K562 (cell line): ENCODE data around the gene PITPNM3. TPM values are rescaled to one million over a fixed set of nuclear protein-coding genes. Genes with fewer than 3 reads are reported as not detected.
A peak's percentile ranks its signal among the peaks of the same experiment; 100 is the strongest.

Source experiments
- ATAC-seq: fragments of 200-7000 bp; cut with Tn5 transposase; 3 replicates; pipeline ENCODE4 v1.9.1; 2020; ENCODE audit warnings: moderate library complexity
- BruUV-seq: library from RNA; stranded (reverse); fragments of 400-500 nt; replicated peaks from 2 replicates; lab custom pipeline; 2021; lab: Mats Ljungman, UMichigan
- CTCF ChIA-PET: fragments of 300-600 bp; formaldehyde crosslinking; extraction: SDS; loops from one replicate; lab custom pipeline; 2021; ENCODE audit warnings: low intra/inter-chr PET ratio; lab: Yijun Ruan, JAX
- POLR2A ChIA-PET: fragments of 300-600, 350-650 bp; sonication (Branson Sonifier 250); formaldehyde crosslinking; extraction: SDS; loops from one replicate; lab custom pipeline; 2021; ENCODE audit warnings: antibody characterized with exemption, inconsistent platforms; lab: Yijun Ruan, JAX
- DNase-seq, 4 experiments: peaks; one replicate each; pipeline versions ENCODE4 v3.0.0 to v3.0.0-alpha.2; 2011 to 2018; ENCODE audit warnings: low spot score in 3 of 4, mixed read lengths in 3 of 4; ENCODE audit errors: extremely low read depth in 1 of 4
- FAIRE-seq: peaks from 2 replicates; lab custom pipeline; 2011; peaks lifted over from hg19 to GRCh38; lab: Jason Lieb, UNC
- H2AFZ ChIP-seq: 2 replicates; pipeline ENCODE4 v1.6.0; 2011; ENCODE audit warnings: low read depth, low read length, control low read depth, inconsistent platforms
- H3K27ac ChIP-seq: fragments of 200-600 bp; 3 replicates; pipeline ENCODE4 v1.8.0; 2011; ENCODE audit warnings: low read depth, mild to moderate bottlenecking, control low read depth, inconsistent platforms, low read length, moderate library complexity, mixed read lengths; ENCODE audit errors: extremely low read depth
- H3K27me3 ChIP-seq, 2 experiments: fragments of 300-600 bp in 1 of 2; 2 replicates in 1 of 2; 3 replicates in 1 of 2; pipeline versions ENCODE4 v1.6.0 to v1.8.0; 2011; ENCODE audit warnings: inconsistent platforms in 2 of 2, low read length in 2 of 2, mild to moderate bottlenecking in 1 of 2, mixed read lengths in 1 of 2, moderate library complexity in 1 of 2; ENCODE audit not compliant: control insufficient read depth in 2 of 2, insufficient read depth in 2 of 2
- H3K36me3 ChIP-seq: fragments of 300-600 bp; 3 replicates; pipeline ENCODE4 v1.8.0; 2011; ENCODE audit warnings: mild to moderate bottlenecking, low read length, inconsistent platforms; ENCODE audit not compliant: control insufficient read depth, insufficient read depth
- H3K4me1 ChIP-seq, 2 experiments: fragments of 200-600 bp in 1 of 2; replicated peaks in 1 of 2; 2 replicates in 1 of 2; 3 replicates in 1 of 2; pipeline versions ENCODE4 v1.5.1 to v1.8.0; 2011; ENCODE audit warnings: inconsistent platforms in 2 of 2, low read length in 2 of 2, mild to moderate bottlenecking in 1 of 2, mixed read lengths in 1 of 2, moderate library complexity in 1 of 2; ENCODE audit not compliant: control insufficient read depth in 2 of 2, insufficient read depth in 2 of 2
- H3K4me2 ChIP-seq: 2 replicates; pipeline ENCODE4 v1.6.1; 2011; ENCODE audit warnings: low read length, control low read depth, inconsistent platforms, mixed read lengths; ENCODE audit not compliant: insufficient read depth
- H3K4me3 ChIP-seq: fragments of 200-600 bp; sonication (generic), shearing (Covaris generic); 2 replicates; pipeline ENCODE4 v1.5.1; 2016; ENCODE audit warnings: control low read depth, inconsistent platforms
- H3K79me2 ChIP-seq: fragments of 200-600 bp; 3 replicates; pipeline ENCODE4 v1.8.0; 2011; ENCODE audit warnings: low read length, inconsistent platforms; ENCODE audit not compliant: control insufficient read depth, insufficient read depth
- H3K9ac ChIP-seq, 2 experiments: 2 replicates each; pipeline versions ENCODE4 v1.6.0 to v1.6.1; 2011; ENCODE audit warnings: low read depth in 2 of 2, low read length in 2 of 2, control low read depth in 1 of 2, inconsistent platforms in 1 of 2, mild to moderate bottlenecking in 1 of 2, mixed read lengths in 1 of 2; ENCODE audit not compliant: insufficient read depth in 1 of 2
- H3K9me1 ChIP-seq: one replicate; pipeline ENCODE4 v1.6.0; 2011; ENCODE audit warnings: inconsistent platforms, mild to moderate bottlenecking, low read length, moderate library complexity; ENCODE audit not compliant: control insufficient read depth, insufficient read depth
- H3K9me3 ChIP-seq: replicated peaks from 2 replicates; pipeline ENCODE4 v1.5.1; 2011; ENCODE audit warnings: low read depth, low read length, inconsistent platforms; ENCODE audit not compliant: control insufficient read depth, insufficient read depth
- H4K20me1 ChIP-seq: replicated peaks from 2 replicates; pipeline ENCODE4 v1.6.1; 2011; ENCODE audit warnings: low read length, inconsistent platforms, mixed read lengths; ENCODE audit not compliant: control insufficient read depth, insufficient read depth
- ADNP ChIP-seq: fragments of 200-800 bp; sonication (Bioruptor generic); IDR thresholded peaks from 2 replicates; pipeline ENCODE4 v1.6.1; 2016; ENCODE audit warnings: missing genetic modification characterization, missing compliant biosample characterization
- E2F5 ChIP-seq: sonication (generic); formaldehyde crosslinking; IDR thresholded peaks from 2 replicates; pipeline ENCODE4 v1.8.0; 2022; ENCODE audit warnings: mild to moderate bottlenecking, missing genetic modification reagents
- ETV5 ChIP-seq: sonication (generic); formaldehyde crosslinking; IDR thresholded peaks from 2 replicates; pipeline ENCODE4 v1.4.0; 2020; ENCODE audit warnings: low read depth, mild to moderate bottlenecking, missing genetic modification reagents
- ETV6 ChIP-seq, 3 experiments: fragments of 150-350 bp in 1 of 3; sonication (generic) in 1 of 3; formaldehyde crosslinking in 1 of 3; IDR thresholded peaks; 2 replicates each; pipeline versions ENCODE4 v1.6.1 to v1.8.0; 2014 to 2022; ENCODE audit warnings: borderline replicate concordance in 2 of 3, low read depth in 2 of 3, antibody characterized with exemption in 1 of 3, low read length in 1 of 3, mild to moderate bottlenecking in 1 of 3, missing genetic modification reagents in 1 of 3
- GABPA ChIP-seq: fragments of 200-800 bp; sonication (Bioruptor generic); conservative IDR thresholded peaks from 2 replicates; pipeline ENCODE4 v1.6.1; 2016; ENCODE audit warnings: low read depth, missing genetic modification characterization, missing compliant biosample characterization
- HDAC2 ChIP-seq: fragments of 450-650 bp; IDR thresholded peaks from 2 replicates; pipeline ENCODE4 v1.6.1; 2016; ENCODE audit warnings: mild to moderate bottlenecking
- POLR3A ChIP-seq: IDR thresholded peaks from 2 replicates; pipeline ENCODE4 v1.6.1; 2011; ENCODE audit warnings: borderline replicate concordance, mild to moderate bottlenecking, moderate library complexity; ENCODE audit not compliant: insufficient read length, insufficient read depth; ENCODE audit errors: extremely low read depth
- PTTG1 ChIP-seq: fragments of 450-650 bp; IDR thresholded peaks from 2 replicates; pipeline ENCODE4 v1.6.1; 2016; ENCODE audit warnings: low read depth, mild to moderate bottlenecking, missing genetic modification characterization, missing compliant biosample characterization
- RBM15 ChIP-seq: fragments of 200-400 bp; formaldehyde crosslinking; IDR thresholded peaks from 2 replicates; pipeline ENCODE4 v1.6.1; 2018; ENCODE audit warnings: mild to moderate bottlenecking, low read length, moderate library complexity; ENCODE audit not compliant: insufficient read depth
- TBP ChIP-seq: optimal IDR thresholded peaks from 2 replicates; pipeline ENCODE3; 2011; ENCODE audit warnings: low read depth, low read length, improper control_type of control experiment
- TEAD1 ChIP-seq, 2 experiments: fragments of 450-650 bp in 1 of 2; sonication (generic) in 1 of 2; formaldehyde crosslinking; IDR thresholded peaks; 2 replicates each; pipeline versions ENCODE4 v1.4.0 to v1.8.0; 2020 to 2022; ENCODE audit warnings: mild to moderate bottlenecking in 2 of 2, missing genetic modification reagents in 1 of 2
- UBTF ChIP-seq, 2 experiments: IDR thresholded peaks; 2 replicates each; pipeline ENCODE4 v1.6.1; 2012; ENCODE audit warnings: improper control_type of control experiment in 2 of 2, low read depth in 2 of 2, low read length in 2 of 2, borderline replicate concordance in 1 of 2
- ZNF239 ChIP-seq: fragments of 250-450 bp; sonication (Bioruptor Pico); IDR thresholded peaks from 2 replicates; pipeline ENCODE4 v1.4.0; 2020; ENCODE audit warnings: mild to moderate bottlenecking
- ZNF395 ChIP-seq: fragments of 200-800 bp; sonication (Bioruptor generic); IDR thresholded peaks from 2 replicates; pipeline ENCODE4 v1.6.1; 2017; ENCODE audit warnings: missing genetic modification characterization, missing compliant biosample characterization
- ZNF583 ChIP-seq: fragments of 250-450 bp; sonication (Bioruptor Pico); IDR thresholded peaks from 2 replicates; pipeline ENCODE4 v1.4.0; 2020
- WGBS: fragments of 100-300 bp; shearing (Covaris generic); methylation state at CpG from one replicate; pipeline ENCODE4 v1.1.6; 2016; ENCODE audit warnings: low coverage, mixed read lengths; ENCODE audit not compliant: insufficient coverage; ENCODE audit errors: missing lambda C conversion rate; 5-methylcytosine and 5-hydroxymethylcytosine counted together
- in situ Hi-C: fragments of 300-500 bp; cut with MboI; formaldehyde crosslinking; loops from 4 replicates; pipeline ENCODE4 v1.15.0; 2018; ENCODE audit warnings: inconsistent platforms, mixed read lengths
- intact Hi-C: fragments of 100-400 bp; cut with micrococcal nuclease; formaldehyde crosslinking; loops from 2 replicates; pipeline ENCODE4 v1.14.2; 2022
- polyA plus RNA-seq, 8 experiments: library from polyadenylated mRNA; depleted of rRNA in 4 of 8; stranded (reverse) in 5 of 8; unstranded in 3 of 8; fragments of >200 nt; fragmentation: Nextera tagmentation in 2 of 8; fragmentation: Illumina TruSeq in 1 of 8; extraction: Ambion mirVana in 2 of 8; extraction: Trizol in 1 of 8; gene quantifications; 2 replicates each; pipeline versions ENCODE4 v1.2.1 to v1.2.3, GENCODE V29; 2011 to 2014; ENCODE audit warnings: inconsistent platforms in 1 of 8, missing spikeins in 1 of 8
- total RNA-seq, 7 experiments: library from RNA; depleted of rRNA in 6 of 7; stranded (reverse); fragments of >200 nt in 6 of 7; fragmentation: Illumina TruSeq in 2 of 7; extraction: Trizol in 2 of 7; gene quantifications; 2 replicates each; pipeline versions ENCODE4 v1.2.1 to v1.2.3, GENCODE V29; 2011 to 2021; ENCODE audit warnings: low replicate concordance in 1 of 7

Gene PITPNM3
- total and polyA plus RNA-seq, 9 of the 15 experiments (the other 6 are each of a cell fraction or from before 2014, with no cell fraction given) = 0.14 to 0.38 (median 0.22) TPM; not detected in 2

GRCh38 chr17:6574687-6575595, 18.6 kb upstream of the PITPNM3 start:
- intact Hi-C loops = no loop called here
- no peaks in the 10 kb centered on the region for H3K9me3 ChIP-seq
- ChIA-PET CTCF (no interaction called here), POLR2A (interaction anchor here (1.0 kb wide), 1 partner anchor 11 kb away, joined by 3 read pairs; no protein-coding TSS in a partner anchor)
- no peaks in the 10 kb centered on the region for H3K79me2 ChIP-seq
- peak overlapping the region; percentile 63 for H3K4me2 ChIP-seq
- H4K20me1 ChIP-seq = no peaks in the 10 kb centered on the region
- ATAC-seq = peak; percentile 79
- H2AFZ ChIP-seq = peak overlapping the region; percentile 79
- H3K9me1 ChIP-seq = peaks cover 3% of the 10 kb centered on the region
- in situ Hi-C loops = no loop called here
- DNase-seq = peak; percentile 60 to 81 (median 67)
- peaks cover 15 to 19% of the 10 kb centered on the region in 2 experiments for H3K4me1 ChIP-seq
- H3K27ac ChIP-seq = peak overlapping the region; percentile 80
- FAIRE-seq = peak; percentile 82
- H3K9ac ChIP-seq = peak overlapping the region; percentile 56 to 70; a peak in 3 of 4 replicates
- no peaks in the 10 kb centered on the region for H3K27me3 ChIP-seq
- 44% methylated on average over 20 of the region's 23 CpGs for WGBS
- H3K4me3 ChIP-seq = no peak overlapping the region
- no TSS peak for BruUV-seq
- H3K36me3 ChIP-seq = peaks cover 10% of the 10 kb centered on the region; the same call in 2 of the 3 replicates
- TF ChIP-seq GABPA (tag) (peak; percentile 41; the same call in 1 of the 2 replicates), UBTF (IDR thresholded peaks at IDR 0.05; ENCODE audit: borderline replicate concordance in 1 of 2, low read depth in 2 of 2, low read length in 2 of 2) (0 out of 4 replicates have a peak, but pooled peaks have one; percentile 19 to 44), ETV6 (IDR thresholded peaks at IDR 0.05; ENCODE audit: borderline replicate concordance in 1 of 2, low read depth in 2 of 2, low read length in 1 of 2) (no peak), ETV6 (CRISPR knock-in tag; IDR thresholded peaks at IDR 0.05; ENCODE audit: borderline replicate concordance) (no peak), TEAD1 (CRISPR knock-in tag; IDR thresholded peaks at IDR 0.05) (peak in 1 of 2 experiments; percentile 32; a peak in 1 of 4 replicates), ZNF583 (CRISPR knock-in tag) (no peak), PTTG1 (no peak), RBM15 (no peak), HDAC2 (no peak), TBP (no peak), E2F5 (CRISPR knock-in tag) (no peak), ETV5 (CRISPR knock-in tag) (peak; percentile 50), ADNP (no peak), POLR3A (no peak), ZNF395 (CRISPR knock-in tag) (peak; percentile 53), ZNF239 (CRISPR knock-in tag) (no peak)
